ENCODE measurements around the gene EP400.

The EP400 gene

DNA sequence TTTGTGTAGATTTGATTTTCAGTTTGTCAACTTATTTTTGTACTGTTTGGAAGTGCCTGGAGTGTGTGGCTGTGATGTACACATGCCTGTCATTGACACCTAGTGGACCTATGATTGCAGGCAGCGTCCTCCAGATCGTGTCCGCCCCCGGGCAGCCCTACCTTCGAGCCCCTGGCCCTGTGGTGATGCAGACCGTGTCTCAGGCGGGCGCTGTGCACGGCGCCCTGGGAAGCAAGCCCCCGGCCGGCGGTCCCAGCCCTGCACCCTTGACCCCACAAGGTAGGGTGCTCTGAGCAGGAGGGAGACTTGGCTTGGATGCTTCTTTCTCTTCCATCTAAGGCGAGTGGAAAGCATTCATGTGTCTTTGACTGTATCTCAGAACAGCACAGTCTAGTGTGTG is 75.8 kb downstream of the EP400 start:
- in situ Hi-C loops (cut with HindIII; ENCODE audit: low sequenced_read_pairs): no loop called here
- no peak for DNase-seq (ENCODE audit: low read depth, low spot score)
- TF ChIP-seq, protein P1, sequence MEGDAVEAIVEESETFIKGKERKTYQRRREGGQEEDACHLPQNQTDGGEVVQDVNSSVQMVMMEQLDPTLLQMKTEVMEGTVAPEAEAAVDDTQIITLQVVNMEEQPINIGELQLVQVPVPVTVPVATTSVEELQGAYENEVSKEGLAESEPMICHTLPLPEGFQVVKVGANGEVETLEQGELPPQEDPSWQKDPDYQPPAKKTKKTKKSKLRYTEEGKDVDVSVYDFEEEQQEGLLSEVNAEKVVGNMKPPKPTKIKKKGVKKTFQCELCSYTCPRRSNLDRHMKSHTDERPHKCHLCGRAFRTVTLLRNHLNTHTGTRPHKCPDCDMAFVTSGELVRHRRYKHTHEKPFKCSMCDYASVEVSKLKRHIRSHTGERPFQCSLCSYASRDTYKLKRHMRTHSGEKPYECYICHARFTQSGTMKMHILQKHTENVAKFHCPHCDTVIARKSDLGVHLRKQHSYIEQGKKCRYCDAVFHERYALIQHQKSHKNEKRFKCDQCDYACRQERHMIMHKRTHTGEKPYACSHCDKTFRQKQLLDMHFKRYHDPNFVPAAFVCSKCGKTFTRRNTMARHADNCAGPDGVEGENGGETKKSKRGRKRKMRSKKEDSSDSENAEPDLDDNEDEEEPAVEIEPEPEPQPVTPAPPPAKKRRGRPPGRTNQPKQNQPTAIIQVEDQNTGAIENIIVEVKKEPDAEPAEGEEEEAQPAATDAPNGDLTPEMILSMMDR (IDR thresholded peaks at IDR 0.05; ENCODE audit: low read depth, low read length): no peak
- no peak overlapping the region for H3K4me3 ChIP-seq (ENCODE audit: low read depth, low read length)

DNA sequence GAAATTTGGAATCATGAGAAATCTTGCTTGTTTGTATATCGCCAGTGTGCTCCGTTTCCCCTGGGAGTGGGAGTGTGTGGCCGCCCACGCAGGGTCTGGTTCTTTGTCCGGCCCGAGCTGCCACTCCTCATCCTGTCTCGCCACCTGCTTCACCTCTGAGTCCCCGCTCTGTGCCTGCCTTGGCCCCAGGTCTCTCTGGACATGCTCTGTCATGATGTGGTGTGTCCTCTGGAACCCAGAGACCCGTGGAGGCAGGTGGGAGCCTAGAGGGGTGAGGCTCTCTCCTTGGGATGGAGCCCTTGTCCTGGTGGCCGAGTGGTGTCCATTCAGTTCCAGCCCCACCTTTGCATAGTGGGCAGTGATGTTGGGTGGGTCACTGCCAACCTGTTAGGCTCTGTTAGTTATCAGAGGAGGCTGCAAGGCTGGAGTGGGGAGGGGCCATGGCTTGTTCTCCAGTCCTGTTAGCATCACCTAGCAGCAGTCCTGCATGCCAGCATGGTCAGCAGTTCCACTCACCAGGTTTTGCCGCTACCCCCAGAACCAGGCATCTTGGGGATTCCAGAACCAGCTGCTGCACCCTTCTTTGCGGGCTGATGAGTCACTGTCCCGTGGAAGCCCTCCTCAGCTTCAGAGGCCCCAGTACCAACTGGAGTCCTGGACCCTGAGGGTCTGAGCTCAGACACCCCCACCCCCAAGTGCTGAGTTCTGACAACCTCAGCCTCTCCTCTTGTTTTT is 76.5 kb downstream of the EP400 start:
- TF ChIP-seq, protein P1 (IDR thresholded peaks at IDR 0.05; ENCODE audit: low read depth, low read length): no peak
- no peak for DNase-seq (ENCODE audit: low read depth, low spot score)
- in situ Hi-C loops (cut with HindIII; ENCODE audit: low sequenced_read_pairs): no loop called here
- H3K4me3 ChIP-seq (ENCODE audit: low read depth, low read length): no peak overlapping the region

DNA sequence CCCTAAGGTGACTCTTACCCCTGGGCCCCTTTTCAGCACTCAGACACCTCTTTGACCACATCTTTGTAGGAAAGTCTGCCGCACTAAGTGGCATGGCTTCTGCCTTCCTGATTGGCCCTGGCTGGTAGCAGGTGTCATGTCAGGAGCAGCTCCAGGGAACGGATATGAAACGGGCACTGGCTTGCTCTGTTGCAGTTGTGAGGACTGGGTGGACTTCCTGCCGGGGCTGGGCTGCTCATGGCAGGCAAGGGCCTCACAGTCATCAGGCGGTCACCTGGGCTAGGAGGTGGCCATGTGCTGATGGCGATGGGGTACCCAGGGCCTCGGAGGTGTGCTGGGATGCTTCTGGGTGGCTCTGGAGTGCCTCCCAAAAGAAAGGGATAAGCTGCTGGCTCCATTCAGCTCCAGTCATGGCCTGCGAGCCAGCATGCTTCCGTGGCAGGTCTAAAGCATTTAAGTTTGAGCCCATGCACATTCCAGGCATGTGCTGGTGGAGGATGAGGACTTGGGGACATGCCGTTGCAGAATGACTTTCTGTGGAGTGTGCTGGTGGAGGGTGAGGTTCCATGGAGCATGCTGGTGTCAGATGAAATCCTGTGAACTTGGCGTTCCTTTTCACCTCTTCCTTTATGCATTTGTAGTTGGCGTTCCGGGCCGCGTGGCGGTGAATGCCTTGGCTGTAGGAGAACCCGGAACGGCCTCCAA is 77.2 kb downstream of the EP400 start:
- no peak for DNase-seq (ENCODE audit: low read depth, low spot score)
- TF ChIP-seq, protein P1 (IDR thresholded peaks at IDR 0.05; ENCODE audit: low read depth, low read length): no peak
- no peak overlapping the region for H3K4me3 ChIP-seq (ENCODE audit: low read depth, low read length)
- in situ Hi-C loops (cut with HindIII; ENCODE audit: low sequenced_read_pairs): no loop called here

DNA sequence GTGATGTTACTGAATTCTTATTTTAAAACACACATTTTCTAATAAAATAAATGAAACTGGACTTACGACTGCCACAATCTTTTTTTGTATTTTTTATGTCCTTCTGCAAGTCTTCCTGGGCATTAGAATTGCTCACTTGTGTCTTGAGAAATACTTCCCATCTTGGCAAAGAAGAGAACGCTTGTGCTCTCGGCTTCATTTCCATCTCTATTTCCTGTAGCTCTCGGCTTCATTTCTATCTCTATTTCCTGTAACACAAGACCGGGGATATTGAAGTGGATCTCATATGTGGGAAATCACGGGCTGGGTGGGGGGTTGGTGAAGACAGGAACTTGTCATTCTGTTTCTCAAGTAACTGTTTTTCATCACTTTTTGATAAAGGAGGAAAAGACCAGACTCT is 77.9 kb downstream of the EP400 start:
- in situ Hi-C loops (cut with HindIII; ENCODE audit: low sequenced_read_pairs): no loop called here
- DNase-seq (ENCODE audit: low read depth, low spot score): no peak

DNA sequence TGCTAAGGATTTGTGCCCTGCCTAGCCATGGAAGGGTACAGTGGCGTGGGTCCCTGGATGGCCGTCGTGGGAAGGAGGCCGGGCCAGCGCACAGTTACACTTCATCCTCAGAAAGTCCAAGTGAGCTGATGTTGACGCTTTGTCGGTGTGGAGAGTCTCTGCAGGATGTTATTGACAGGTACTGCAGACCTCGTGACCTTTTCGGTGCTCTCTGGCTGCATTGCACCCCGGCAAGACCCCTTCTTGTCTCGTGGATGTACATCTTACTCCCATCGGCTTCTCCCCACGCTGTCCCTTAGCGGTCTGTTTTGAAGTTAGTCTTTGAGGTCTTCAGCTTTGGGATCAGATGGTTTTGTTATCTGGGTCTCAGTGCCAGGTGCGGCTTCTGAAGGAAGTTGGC is 78.4 kb downstream of the EP400 start:
- TF ChIP-seq, protein P1 (IDR thresholded peaks at IDR 0.05; ENCODE audit: low read depth, low read length): no peak
- no peak overlapping the region for H3K4me3 ChIP-seq (ENCODE audit: low read depth, low read length)
- DNase-seq (ENCODE audit: low read depth, low spot score): no peak
- in situ Hi-C loops (cut with HindIII; ENCODE audit: low sequenced_read_pairs): no loop called here

More for the DNA sequence above, 77.9 kb downstream of the EP400 start:
- TF ChIP-seq, protein P1 (IDR thresholded peaks at IDR 0.05; ENCODE audit: low read depth, low read length): no peak
- no peak overlapping the region for H3K4me3 ChIP-seq (ENCODE audit: low read depth, low read length)

DNA sequence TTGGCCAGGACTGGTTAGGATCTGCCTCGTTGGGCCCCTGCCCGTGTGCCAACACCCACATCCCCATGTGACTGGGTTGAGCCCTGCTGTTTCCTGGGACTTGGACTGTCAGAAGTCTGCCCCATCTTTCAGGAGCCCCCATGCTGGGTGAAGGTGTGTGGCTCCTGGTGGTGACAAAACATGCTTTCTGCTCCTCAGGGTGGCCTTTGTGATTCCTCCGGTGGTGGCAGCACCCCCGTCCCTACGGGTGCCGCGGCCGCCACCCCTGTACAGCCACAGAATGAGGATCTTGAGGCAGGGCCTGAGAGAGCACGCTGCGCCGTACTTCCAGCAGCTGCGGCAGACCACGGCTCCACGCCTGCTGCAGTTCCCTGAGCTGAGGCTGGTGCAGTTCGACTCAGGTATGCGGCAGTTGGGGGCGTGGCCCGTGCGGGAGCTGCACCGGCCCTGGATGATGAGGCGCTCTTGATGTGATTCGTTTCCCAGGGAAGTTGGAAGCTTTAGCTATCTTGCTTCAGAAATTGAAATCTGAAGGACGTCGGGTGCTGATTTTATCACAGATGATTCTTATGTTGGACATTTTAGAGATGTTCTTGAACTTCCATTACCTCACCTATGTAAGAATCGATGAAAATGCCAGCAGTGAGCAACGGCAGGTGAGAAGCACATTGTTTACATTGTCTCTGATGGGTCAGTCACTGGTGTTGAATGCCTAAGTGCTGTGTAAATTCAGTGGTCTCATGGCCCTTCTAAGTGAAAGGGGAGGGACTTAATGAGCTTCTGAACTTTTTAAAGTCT is 80.0 kb downstream of the EP400 start:
- in situ Hi-C loops (cut with HindIII; ENCODE audit: low sequenced_read_pairs): no loop called here
- TF ChIP-seq, protein P1 (IDR thresholded peaks at IDR 0.05; ENCODE audit: low read depth, low read length): no peak
- no peak overlapping the region for H3K4me3 ChIP-seq (ENCODE audit: low read depth, low read length)
- no peak for DNase-seq (ENCODE audit: low read depth, low spot score)
